HG03103 (cell line): ENCODE measurements around the gene DGKZ.
"Not testable (repeated sequence)": the region's sequence is repeated elsewhere in the genome, so short reads cannot be mapped to it uniquely, and the experiment has no call there.

Experiments
- ATAC-seq: cut with Tn5 transposase; IDR thresholded peaks from one replicate; pipeline ENCODE4 v1.9.1; 2021; ENCODE audit warnings: low read depth; ENCODE audit not compliant: unreplicated experiment

DGKZ gene

GRCh38 chr11:46364056-46364455 is 16.8 kb downstream of the DGKZ start:
- ATAC-seq = no peak

- ATAC-seq = no peak
These were observed 17.5 kb downstream of the DGKZ start for GRCh38 chr11:46364791-46365190.

- ATAC-seq = no peak
These were observed 19.0 kb downstream of the DGKZ start for GRCh38 chr11:46366260-46366659.

- no peak for ATAC-seq
These were observed 19.4 kb downstream of the DGKZ start for GRCh38 chr11:46366661-46367161.

GRCh38 chr11:46367244-46367915 is 20.1 kb downstream of the DGKZ start:
- peak; percentile 71 for ATAC-seq

GRCh38 chr11:46367916-46368267 is 20.6 kb downstream of the DGKZ start:
- no peak for ATAC-seq

GRCh38 chr11:46369458-46370152 is 22.3 kb downstream of the DGKZ start:
- ATAC-seq = no peak

GRCh38 chr11:46370253-46370652 is 23.0 kb downstream of the DGKZ start:
- ATAC-seq = no peak

GRCh38 chr11:46371262-46371661 is 24.0 kb downstream of the DGKZ start:
- not testable (repeated sequence) for ATAC-seq

- no peak for ATAC-seq
These were observed 24.8 kb downstream of the DGKZ start for GRCh38 chr11:46372086-46372485.

GRCh38 chr11:46372501-46372900 is 25.2 kb downstream of the DGKZ start:
- not testable (repeated sequence) for ATAC-seq

- no peak for ATAC-seq
These were observed 26.8 kb downstream of the DGKZ start for GRCh38 chr11:46373787-46374740.

- ATAC-seq = no peak
These were observed 27.6 kb downstream of the DGKZ start for GRCh38 chr11:46374815-46375214.

- ATAC-seq = no peak
These were observed 28.3 kb downstream of the DGKZ start for GRCh38 chr11:46375392-46376101.

GRCh38 chr11:46376258-46377050 is 29.2 kb downstream of the DGKZ start:
- no peak for ATAC-seq

GRCh38 chr11:46377290-46377689 is 30.0 kb downstream of the DGKZ start:
- no peak for ATAC-seq

GRCh38 chr11:46377831-46378230 is 30.6 kb downstream of the DGKZ start:
- no peak for ATAC-seq

GRCh38 chr11:46378296-46378695 is 31.0 kb downstream of the DGKZ start:
- ATAC-seq = no peak

- ATAC-seq = no peak
These were observed 31.7 kb downstream of the DGKZ start for GRCh38 chr11:46378811-46379481.
